Gastroesophageal sphincter (tissue), 3 donors: ENCODE results near the gene SLC46A2.

Experiments used
- CTCF ChIP-seq, 4 experiments: fragments of 200-600 bp in 2 of 4; fragments of 450-650 bp in 2 of 4; sonication (generic) in 1 of 4; IDR thresholded peaks; one replicate each; pipeline ENCODE4 v1.5.1; 2017 to 2019; ENCODE audit warnings: antibody characterized with exemption in 4 of 4, mild to moderate bottlenecking in 2 of 4, moderate library complexity in 2 of 4
- POLR2A ChIP-seq, 2 donors: fragments of 450-650 bp; IDR thresholded peaks; one replicate each; pipeline ENCODE4 v1.6.1; 2017; ENCODE audit warnings: antibody characterized with exemption in 2 of 2, mild to moderate bottlenecking in 2 of 2, moderate library complexity in 1 of 2
- POLR2AphosphoS5 ChIP-seq: sonication (generic); formaldehyde crosslinking; IDR thresholded peaks from one replicate; pipeline ENCODE4 v1.6.1; 2017; ENCODE audit warnings: antibody characterized with exemption

GRCh38 chr9:112844771-112845542, 45.7 kb downstream of the SLC46A2 start:
- peak; percentile 79 to 97 (median 89) for TF ChIP-seq CTCF (IDR thresholded peaks at IDR 0.05)
- no peak for TF ChIP-seq POLR2AphosphoS5
- no peak for TF ChIP-seq POLR2A (IDR thresholded peaks at IDR 0.05)
